Esophagus muscularis mucosa (tissue), 4 donors: ENCODE results near the gene ASB10. TPM values are rescaled to one million over a fixed set of nuclear protein-coding genes. Genes with fewer than 3 reads are reported as not detected.

Experiments used
- DNase-seq: peaks from one replicate; pipeline ENCODE4 v3.0.0-alpha.2; 2017; ENCODE audit errors: extremely low spot score
- H3K27ac ChIP-seq, 4 donors: fragments of 200-600 bp; sonication (generic); replicated peaks in 1 of 4; 1 replicate in 3 of 4; 2 replicates in 1 of 4; pipeline ENCODE4 v1.5.1; 2016 to 2019; ENCODE audit warnings: mild to moderate bottlenecking in 1 of 4
- H3K27me3 ChIP-seq, 4 donors: fragments of 200-600 bp; sonication (generic); one replicate each; pipeline versions ENCODE4 v1.5.1 to v1.6.0; 2016 to 2019
- H3K36me3 ChIP-seq, 4 donors: fragments of 200-600 bp; sonication (generic); one replicate each; pipeline ENCODE4 v1.5.1; 2016 to 2019
- H3K4me1 ChIP-seq, 4 donors: fragments of 200-600 bp; sonication (generic); one replicate each; pipeline ENCODE4 v1.5.1; 2016 to 2019
- H3K4me3 ChIP-seq, 4 donors: fragments of 200-600 bp; sonication (generic); 1 replicate in 2 of 4; 2 replicates in 2 of 4; pipeline ENCODE4 v1.5.1; 2016 to 2019; ENCODE audit warnings: mild to moderate bottlenecking in 4 of 4, moderate library complexity in 1 of 4
- H3K9me3 ChIP-seq, 4 donors: fragments of 200-600 bp; sonication (generic); 1 replicate in 3 of 4; 2 replicates in 1 of 4; pipeline ENCODE4 v1.5.1; 2016 to 2019
- CTCF ChIP-seq, 3 experiments: fragments of 200-600 bp in 2 of 3; fragments of 450-650 bp in 1 of 3; sonication (generic) in 2 of 3; IDR thresholded peaks; one replicate each; pipeline ENCODE4 v1.5.1; 2017 to 2019; ENCODE audit warnings: antibody characterized with exemption in 3 of 3, mild to moderate bottlenecking in 2 of 3, moderate library complexity in 1 of 3
- EP300 ChIP-seq: sonication (generic); formaldehyde crosslinking; IDR thresholded peaks from one replicate; pipeline ENCODE4 v1.6.1; 2017; ENCODE audit warnings: antibody characterized with exemption
- POLR2A ChIP-seq: fragments of 450-650 bp; IDR thresholded peaks from one replicate; pipeline ENCODE4 v1.6.1; 2017; ENCODE audit warnings: antibody characterized with exemption, moderate library complexity, mild to moderate bottlenecking, low read depth
- POLR2AphosphoS5 ChIP-seq, 2 donors: sonication (generic); formaldehyde crosslinking; IDR thresholded peaks; one replicate each; pipeline ENCODE4 v1.6.1; 2017; ENCODE audit warnings: antibody characterized with exemption in 2 of 2
- WGBS: methylation state at CpG from one replicate; pipeline ENCODE4 v1.1.5; 2018; 5-methylcytosine and 5-hydroxymethylcytosine counted together
- intact Hi-C: fragments of 100-400 bp; cut with DNase I; formaldehyde crosslinking; loops from one replicate; pipeline ENCODE4 v1.15.1; 2023
- total RNA-seq, 4 donors: library from RNA; depleted of rRNA; stranded (reverse); fragments of >200 nt; gene quantifications; one replicate each; pipeline versions ENCODE4 v1.1.0 to v1.2.1, GENCODE V29; 2016

ASB10 gene
- total RNA-seq, 4 donors from 2014 or later = not detected

- no peak for TF ChIP-seq CTCF (IDR thresholded peaks at IDR 0.05)
- no peak for TF ChIP-seq POLR2A
- TF ChIP-seq EP300 = no peak
- TF ChIP-seq POLR2AphosphoS5 (IDR thresholded peaks at IDR 0.05) = no peak
- WGBS = 89% methylated on average over 13 of the region's 14 CpGs
- peaks cover 21 to 25% (median 24%) of the 10 kb centered on the region in 4 donors for H3K4me1 ChIP-seq
- H3K27ac ChIP-seq = no peak overlapping the region
- H3K9me3 ChIP-seq = no peaks in the 10 kb centered on the region
- H3K36me3 ChIP-seq = peaks cover 48 to 63% (median 62%) of the 10 kb centered on the region in 4 donors
- H3K4me3 ChIP-seq = no peak overlapping the region
- no peaks in the 10 kb centered on the region for H3K27me3 ChIP-seq
- intact Hi-C loops = no loop called here
- no peak for DNase-seq
Measured at GRCh38 chr7:151223728-151224127, 36.7 kb upstream of the ASB10 start.

DNA sequence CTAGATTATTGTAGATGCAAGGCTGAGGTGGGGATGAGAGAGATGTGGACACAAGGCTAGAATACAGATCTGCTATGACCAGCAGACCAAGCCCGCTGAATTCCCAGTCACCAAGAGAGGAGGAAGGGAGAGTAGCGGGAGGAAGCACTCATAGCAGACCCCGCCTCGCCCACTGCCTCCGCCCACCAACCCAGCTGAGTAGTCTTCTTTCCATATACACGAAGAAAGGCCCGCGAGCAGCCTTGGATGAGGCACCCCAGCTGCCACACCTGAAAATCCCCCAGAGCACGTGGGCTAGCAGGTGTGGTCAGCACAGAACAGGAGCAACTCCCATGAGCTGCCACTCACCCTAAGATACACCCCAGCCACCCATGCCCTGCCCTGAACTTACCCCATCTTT is 31.1 kb upstream of the ASB10 start:
- H3K9me3 ChIP-seq = no peaks in the 10 kb centered on the region
- TF ChIP-seq POLR2AphosphoS5 (IDR thresholded peaks at IDR 0.05) (no peak), EP300 (no peak), POLR2A (no peak), CTCF (IDR thresholded peaks at IDR 0.05) (no peak)

DNA sequence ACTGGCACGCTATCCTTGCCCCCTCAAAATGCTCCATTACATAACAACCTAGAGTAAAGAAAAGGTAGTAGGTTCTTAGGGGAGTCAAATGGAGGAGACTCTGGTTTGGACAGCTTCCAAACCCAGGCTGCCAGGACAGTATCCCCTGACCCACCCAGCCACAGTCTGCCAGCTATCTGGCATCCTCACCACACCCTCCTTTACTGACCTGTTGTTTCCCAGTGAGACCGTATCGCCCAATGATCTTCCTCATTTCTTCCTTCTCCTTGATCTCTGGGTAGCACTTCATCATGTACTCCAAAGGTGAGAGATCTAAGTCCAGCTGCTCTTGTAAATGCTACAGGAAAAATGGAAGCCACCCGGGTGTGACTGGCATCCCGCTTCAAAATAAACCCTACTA is 28.3 kb upstream of the ASB10 start:
- no peak overlapping the region for H3K4me3 ChIP-seq
- H3K36me3 ChIP-seq = peaks cover 66 to 87% (median 84%) of the 10 kb centered on the region in 4 donors
- DNase-seq = no peak
- intact Hi-C loops = no loop called here
- no peaks in the 10 kb centered on the region for H3K9me3 ChIP-seq
- 96% methylated on average over 5 of the region's 5 CpGs for WGBS
- H3K27me3 ChIP-seq = no peaks in the 10 kb centered on the region
- TF ChIP-seq POLR2A (no peak), CTCF (IDR thresholded peaks at IDR 0.05) (no peak), POLR2AphosphoS5 (IDR thresholded peaks at IDR 0.05) (no peak), EP300 (no peak)
- no peaks in the 10 kb centered on the region for H3K4me1 ChIP-seq
- no peak overlapping the region for H3K27ac ChIP-seq

More for the DNA sequence above, 31.1 kb upstream of the ASB10 start:
- Histone ChIP-seq H3K27ac (no peak overlapping the region), H3K27me3 (no peaks in the 10 kb centered on the region), H3K4me3 (no peak overlapping the region), H3K4me1 (no peaks in the 10 kb centered on the region), H3K36me3 (peaks cover 87 to 100% (median 100%) of the 10 kb centered on the region in 4 donors)
- WGBS = 95% methylated on average over 9 of the region's 9 CpGs
- intact Hi-C loops = no loop called here
- no peak for DNase-seq

DNA sequence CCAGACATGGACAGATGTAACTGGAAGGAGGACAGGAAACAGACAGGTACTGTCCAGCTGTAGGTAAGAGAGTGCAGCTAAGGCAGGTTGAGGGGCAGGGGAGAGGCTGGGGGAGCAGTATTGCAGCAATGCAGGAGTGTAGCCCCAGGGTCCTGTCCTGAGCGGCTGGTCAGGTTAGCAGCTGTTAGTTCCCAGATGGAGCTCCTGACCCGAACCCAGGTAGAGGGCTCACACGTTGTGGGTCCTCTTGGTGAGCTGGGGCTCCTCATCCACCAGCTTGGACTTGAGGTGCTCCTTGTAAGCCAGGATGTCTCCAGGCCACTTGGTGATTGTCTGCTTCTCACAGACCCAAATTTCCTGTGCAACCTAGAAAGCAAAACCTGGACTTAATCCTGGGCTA is 26.8 kb upstream of the ASB10 start:
- 63% methylated on average over 3 of the region's 3 CpGs for WGBS
- DNase-seq = no peak
- intact Hi-C loops = no loop called here
- Histone ChIP-seq H3K36me3 (peaks cover 57 to 72% (median 68%) of the 10 kb centered on the region in 4 donors), H3K27me3 (no peaks in the 10 kb centered on the region), H3K27ac (no peak overlapping the region), H3K9me3 (no peaks in the 10 kb centered on the region), H3K4me1 (no peaks in the 10 kb centered on the region), H3K4me3 (no peak overlapping the region)
- TF ChIP-seq CTCF (IDR thresholded peaks at IDR 0.05) (no peak), POLR2A (no peak), POLR2AphosphoS5 (IDR thresholded peaks at IDR 0.05) (no peak), EP300 (no peak)

DNA sequence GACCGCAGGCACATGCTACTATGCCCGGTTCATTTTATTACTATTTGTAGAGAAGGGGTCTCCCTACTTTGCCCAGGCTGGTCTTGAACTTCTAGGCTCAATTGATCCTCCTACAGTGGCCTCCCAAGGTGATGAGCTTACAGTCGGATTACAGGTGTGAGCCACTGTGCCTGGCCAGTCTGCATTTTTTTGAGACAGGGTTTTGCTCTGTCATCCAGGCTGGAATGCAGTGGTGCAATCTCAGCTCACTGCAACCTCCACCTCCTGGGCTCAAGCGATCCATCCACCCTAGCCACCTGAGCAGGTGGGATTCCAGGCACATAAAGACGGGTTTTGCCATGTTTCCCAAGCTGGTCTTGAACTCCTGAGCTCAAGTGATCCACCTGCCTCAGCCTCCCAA is 25.6 kb upstream of the ASB10 start:
- no peaks in the 10 kb centered on the region for H3K9me3 ChIP-seq
- no peaks in the 10 kb centered on the region for H3K4me1 ChIP-seq
- no peak for DNase-seq
- H3K4me3 ChIP-seq = no peak overlapping the region
- H3K27ac ChIP-seq = no peak overlapping the region
- peaks cover 0 to 3% (median 0%) of the 10 kb centered on the region in 4 donors for H3K27me3 ChIP-seq
- H3K36me3 ChIP-seq = peaks cover 45 to 60% (median 56%) of the 10 kb centered on the region in 4 donors
- intact Hi-C loops = no loop called here
- TF ChIP-seq EP300 (no peak), CTCF (IDR thresholded peaks at IDR 0.05) (no peak), POLR2AphosphoS5 (IDR thresholded peaks at IDR 0.05) (no peak)
- WGBS = 91% methylated on average over 4 of the region's 5 CpGs
